Astrocyte of the spinal cord (primary cell): ENCODE measurements around the gene CDH2.

ENCODE experiments used
- DNase-seq: peaks from one replicate; pipeline ENCODE4 v3.0.0; 2011; ENCODE audit warnings: low read depth, low spot score
- H3K4me3 ChIP-seq: 2 replicates; pipeline ENCODE4 v1.5.1; 2011; ENCODE audit warnings: low read depth, mild to moderate bottlenecking, low read length, moderate library complexity
- CTCF ChIP-seq: IDR thresholded peaks from 2 replicates; pipeline ENCODE4 v1.5.1; 2012; ENCODE audit warnings: low read depth, mild to moderate bottlenecking, low read length, inconsistent platforms
- in situ Hi-C: cut with HindIII; loops from 2 replicates; pipeline ENCODE4 v1.10.0; 2017; ENCODE audit warnings: low sequenced_read_pairs

Gene CDH2

GRCh38 chr18:28081516-28081915, 95.4 kb downstream of the CDH2 start:
- no peak overlapping the region for H3K4me3 ChIP-seq
- no peak for DNase-seq
- TF ChIP-seq CTCF: no peak
- in situ Hi-C loops: no loop called here

GRCh38 chr18:28080876-28081300, 96.0 kb downstream of the CDH2 start:
- H3K4me3 ChIP-seq: no peak overlapping the region
- TF ChIP-seq CTCF: no peak
- DNase-seq: no peak
- in situ Hi-C loops: no loop called here

GRCh38 chr18:28079883-28080282, 97.0 kb downstream of the CDH2 start:
- in situ Hi-C loops: no loop called here
- TF ChIP-seq CTCF: no peak
- no peak for DNase-seq
- no peak overlapping the region for H3K4me3 ChIP-seq

GRCh38 chr18:28078849-28079248, 98.1 kb downstream of the CDH2 start:
- in situ Hi-C loops: no loop called here
- DNase-seq: no peak
- H3K4me3 ChIP-seq: no peak overlapping the region
- no peak for TF ChIP-seq CTCF

GRCh38 chr18:28078298-28078697, 98.6 kb downstream of the CDH2 start:
- DNase-seq: no peak
- no peak for TF ChIP-seq CTCF
- in situ Hi-C loops: no loop called here
- H3K4me3 ChIP-seq: no peak overlapping the region

GRCh38 chr18:28075501-28075900, 101.4 kb downstream of the CDH2 start:
- no peak for TF ChIP-seq CTCF
- in situ Hi-C loops: no loop called here
- H3K4me3 ChIP-seq: no peak overlapping the region

GRCh38 chr18:28074076-28074475, 102.9 kb downstream of the CDH2 start:
- in situ Hi-C loops: no loop called here
- H3K4me3 ChIP-seq: no peak overlapping the region
- TF ChIP-seq CTCF: no peak
- no peak for DNase-seq

More at GRCh38 chr18:28075501-28075900, 101.4 kb downstream of the CDH2 start:
- no peak for DNase-seq
